IMR-90 (cell line): ENCODE results near the gene TIRAP. TPM values are rescaled to one million over a fixed set of nuclear protein-coding genes. Genes with fewer than 3 reads are reported as not detected.

Source experiments
- ATAC-seq: fragments of 200-7000 bp; cut with Tn5 transposase; 2 replicates; pipeline ENCODE4 v1.9.1; 2020; ENCODE audit warnings: low read depth, mild to moderate bottlenecking, moderate library complexity
- BruUV-seq: library from RNA; stranded (reverse); fragments of 400-500 nt; replicated peaks from 2 replicates; lab custom pipeline; 2021; lab: Mats Ljungman, UMichigan
- CTCF ChIA-PET: fragments of 300-600 bp; formaldehyde crosslinking; extraction: SDS; loops from one replicate; lab custom pipeline; 2021; ENCODE audit warnings: antibody characterized with exemption; lab: Yijun Ruan, JAX
- POLR2A ChIA-PET: fragments of 300-600 bp; sonication (Branson Sonifier 250); formaldehyde crosslinking; loops from one replicate; lab custom pipeline; 2022; ENCODE audit warnings: antibody characterized with exemption; ENCODE audit not compliant: unreplicated experiment; lab: Charles Lee
- DNase-seq: peaks from one replicate; pipeline ENCODE4 v3.0.0; 2013
- H2AFZ ChIP-seq: replicated peaks from 2 replicates; pipeline ENCODE3; 2013; ENCODE audit warnings: low read length, mild to moderate bottlenecking; ENCODE audit not compliant: poor library complexity
- H2AK5ac ChIP-seq: 2 replicates; pipeline ENCODE4 v1.6.1; 2013; ENCODE audit warnings: low read depth, low read length, inconsistent platforms
- H2AK9ac ChIP-seq: replicated peaks from 2 replicates; pipeline ENCODE3; 2013; ENCODE audit warnings: mild to moderate bottlenecking, low read depth, low read length, moderate library complexity; ENCODE audit not compliant: poor library complexity
- H2BK120ac ChIP-seq: 2 replicates; pipeline ENCODE4 v1.6.1; 2013; ENCODE audit warnings: low read depth, low read length, inconsistent platforms
- H2BK15ac ChIP-seq: 3 replicates; pipeline ENCODE4 v1.6.1; 2013; ENCODE audit warnings: low read depth, low read length, inconsistent platforms
- H2BK20ac ChIP-seq: 2 replicates; pipeline ENCODE4 v1.6.1; 2013; ENCODE audit warnings: low read depth, mild to moderate bottlenecking, inconsistent platforms, low read length, moderate library complexity
- H2BK5ac ChIP-seq: 2 replicates; pipeline ENCODE4 v1.6.1; 2013; ENCODE audit warnings: mild to moderate bottlenecking, low read depth, low read length, inconsistent platforms; ENCODE audit not compliant: poor library complexity, severe bottlenecking
- H3K14ac ChIP-seq: replicated peaks from 2 replicates; pipeline ENCODE4 v1.6.1; 2013; ENCODE audit warnings: low read depth, low read length, inconsistent platforms
- H3K18ac ChIP-seq: 2 replicates; pipeline ENCODE4 v1.6.1; 2013; ENCODE audit warnings: low read depth, low read length, control low read depth
- H3K23ac ChIP-seq: 2 replicates; pipeline ENCODE4 v1.6.1; 2013; ENCODE audit warnings: low read depth, low read length, inconsistent platforms
- H3K27ac ChIP-seq: 2 replicates; pipeline ENCODE4 v1.5.1; 2013; ENCODE audit warnings: mild to moderate bottlenecking, control low read depth, low read length; ENCODE audit not compliant: insufficient read depth
- H3K27me3 ChIP-seq: 2 replicates; pipeline ENCODE4 v1.6.1; 2013; ENCODE audit warnings: low read length; ENCODE audit not compliant: control insufficient read depth, insufficient read depth
- H3K36me3 ChIP-seq: 2 replicates; pipeline ENCODE4 v1.6.1; 2013; ENCODE audit warnings: low read length, mixed read lengths; ENCODE audit not compliant: control insufficient read depth, insufficient read depth
- H3K4ac ChIP-seq: 2 replicates; pipeline ENCODE4 v1.6.1; 2013; ENCODE audit warnings: low read depth, low read length, inconsistent platforms
- H3K4me1 ChIP-seq: 2 replicates; pipeline ENCODE4 v1.6.1; 2013; ENCODE audit warnings: low read length, mixed read lengths; ENCODE audit not compliant: control insufficient read depth, insufficient read depth
- H3K4me2 ChIP-seq: 2 replicates; pipeline ENCODE4 v1.6.1; 2013; ENCODE audit warnings: low read depth, mild to moderate bottlenecking, control low read depth, low read length, moderate library complexity
- H3K4me3 ChIP-seq: 2 replicates; pipeline ENCODE4 v1.5.1; 2013; ENCODE audit warnings: low read depth, mild to moderate bottlenecking, control low read depth, low read length, moderate library complexity; ENCODE audit not compliant: insufficient read depth
- H3K56ac ChIP-seq: 2 replicates; pipeline ENCODE4 v1.6.1; 2013; ENCODE audit warnings: low read length, inconsistent platforms; ENCODE audit not compliant: insufficient read depth; ENCODE audit errors: extremely low read depth
- H3K79me1 ChIP-seq, 2 experiments: 2 replicates each; pipeline ENCODE4 v1.6.1; 2013; ENCODE audit warnings: low read length in 2 of 2, inconsistent platforms in 1 of 2, low read depth in 1 of 2
- H3K9ac ChIP-seq: 2 replicates; pipeline ENCODE4 v1.6.1; 2013; ENCODE audit warnings: low read depth, low read length, control low read depth
- H3K9me1 ChIP-seq: 2 replicates; pipeline ENCODE4 v1.6.1; 2013; ENCODE audit warnings: low read length, inconsistent platforms; ENCODE audit not compliant: insufficient read depth
- H3K9me3 ChIP-seq: 2 replicates; pipeline ENCODE4 v1.6.1; 2013; ENCODE audit warnings: low read length; ENCODE audit not compliant: control insufficient read depth, insufficient read depth
- H4K20me1 ChIP-seq: 2 replicates; pipeline ENCODE4 v1.6.1; 2013; ENCODE audit warnings: low read length, inconsistent platforms; ENCODE audit not compliant: insufficient read depth
- H4K5ac ChIP-seq: 2 replicates; pipeline ENCODE4 v1.6.1; 2013; ENCODE audit warnings: mild to moderate bottlenecking, low read depth, low read length, control low read depth
- H4K8ac ChIP-seq, 2 experiments: 2 replicates each; pipeline ENCODE4 v1.6.1; 2013; ENCODE audit warnings: low read depth in 2 of 2, low read length in 2 of 2, control low read depth in 1 of 2, inconsistent platforms in 1 of 2
- H4K91ac ChIP-seq: 2 replicates; pipeline ENCODE4 v1.6.1; 2013; ENCODE audit warnings: low read depth, low read length, inconsistent platforms; ENCODE audit not compliant: insufficient read depth
- BHLHE40 ChIP-seq: fragments of 150-350 bp; IDR thresholded peaks from 2 replicates; pipeline ENCODE4 v1.6.1; 2016; ENCODE audit warnings: mild to moderate bottlenecking, low read depth, low read length
- CEBPB ChIP-seq: IDR thresholded peaks from 2 replicates; pipeline ENCODE4 v1.6.1; 2012; ENCODE audit warnings: low read depth, low read length, improper control_type of control experiment
- CHD1 ChIP-seq: IDR thresholded peaks from 2 replicates; pipeline ENCODE4 v1.6.1; 2012; ENCODE audit warnings: low read depth, low read length, improper control_type of control experiment
- ELK1 ChIP-seq: fragments of 150-350 bp; IDR thresholded peaks from 2 replicates; pipeline ENCODE4 v1.6.1; 2016; ENCODE audit warnings: low read depth, mild to moderate bottlenecking, low read length, moderate library complexity, borderline replicate concordance
- FOS ChIP-seq: fragments of 150-350 bp; IDR thresholded peaks from 2 replicates; pipeline ENCODE4 v1.6.1; 2016; ENCODE audit warnings: low read depth, low read length
- MAZ ChIP-seq: IDR thresholded peaks from 2 replicates; pipeline ENCODE4 v1.6.1; 2012; ENCODE audit warnings: low read depth, mild to moderate bottlenecking, low read length, improper control_type of control experiment, moderate library complexity, borderline replicate concordance
- MXI1 ChIP-seq: IDR thresholded peaks from 2 replicates; pipeline ENCODE4 v1.6.1; 2012; ENCODE audit warnings: low read depth, mild to moderate bottlenecking, low read length, moderate library complexity, borderline replicate concordance
- NFE2L2 ChIP-seq: fragments of 150-350 bp; IDR thresholded peaks from 2 replicates; pipeline ENCODE4 v1.6.1; 2016; ENCODE audit warnings: low read depth, mild to moderate bottlenecking, low read length
- POLR2A ChIP-seq: IDR thresholded peaks from 2 replicates; pipeline ENCODE4 v1.6.1; 2012; ENCODE audit warnings: mild to moderate bottlenecking, low read depth, low read length
- RAD21 ChIP-seq: IDR thresholded peaks from 2 replicates; pipeline ENCODE4 v1.6.1; 2012; ENCODE audit warnings: low read length, improper control_type of control experiment
- RCOR1 ChIP-seq: IDR thresholded peaks from 2 replicates; pipeline ENCODE4 v1.6.1; 2012; ENCODE audit warnings: mild to moderate bottlenecking, low read length, improper control_type of control experiment; ENCODE audit not compliant: insufficient replicate concordance
- RFX5 ChIP-seq: IDR thresholded peaks from 2 replicates; pipeline ENCODE4 v1.8.0; 2012; ENCODE audit warnings: low read depth, mild to moderate bottlenecking, low read length, moderate library complexity
- SMC3 ChIP-seq: fragments of 150-350 bp; IDR thresholded peaks from 2 replicates; pipeline ENCODE4 v1.6.1; 2016; ENCODE audit warnings: low read depth, mild to moderate bottlenecking, antibody characterized with exemption, low read length, moderate library complexity
- WGBS, 2 experiments: methylation state at CpG; one replicate each; pipeline versions ENCODE4 v1.1.5 to v1.1.7; 2013; ENCODE audit warnings: missing lambda C conversion rate in 2 of 2; ENCODE audit not compliant: insufficient read length in 1 of 2; ENCODE audit errors: extremely low coverage in 2 of 2; 5-methylcytosine and 5-hydroxymethylcytosine counted together
- dilution Hi-C: fragments of 300-500 bp; cut with HindIII; formaldehyde crosslinking; loops from one replicate; pipeline ENCODE4 v1.14.3; 2018; ENCODE audit warnings: low sequenced_read_pairs; ENCODE audit not compliant: unreplicated experiment
- in situ Hi-C: fragments of 300-500 bp; cut with MboI; formaldehyde crosslinking; loops from 3 replicates; pipeline ENCODE4 v1.14.3; 2019; ENCODE audit warnings: low sequenced_read_pairs, inconsistent platforms, mixed read lengths
- intact Hi-C: fragments of 100-400 bp; cut with micrococcal nuclease; formaldehyde crosslinking; loops from 2 replicates; pipeline ENCODE4 v1.10.0; 2022
- polyA plus RNA-seq, 3 experiments: library from polyadenylated mRNA; depleted of rRNA; stranded (reverse); fragments of >200 nt; gene quantifications; 2 replicates each; pipeline ENCODE4 v1.2.3, GENCODE V29; 2012; ENCODE audit warnings: low replicate concordance in 1 of 3
- total RNA-seq: library from RNA; depleted of rRNA; stranded (reverse); fragments of >200 nt; gene quantifications from 2 replicates; pipeline ENCODE4 v1.2.3, GENCODE V29; 2012
- TF ChIP-seq, protein P1 (sequence below): fragments of 150-350 bp; IDR thresholded peaks from 2 replicates; pipeline ENCODE4 v1.6.1; 2017; ENCODE audit warnings: mild to moderate bottlenecking, antibody characterized with exemption, low read length, low read depth
- TF ChIP-seq, protein P2 (sequence below): conservative IDR thresholded peaks from 2 replicates; pipeline ENCODE4 v1.5.1; 2012; ENCODE audit warnings: mild to moderate bottlenecking, low read depth, low read length, improper control_type of control experiment

The TIRAP gene
- total and polyA plus RNA-seq, 2 of the 4 experiments (the other 2 are of a cell fraction) = 3.0 to 7.4 TPM

GRCh38 chr11:126340960-126341606, 58.2 kb downstream of the TIRAP start:
- Histone ChIP-seq H3K4ac (no peak overlapping the region), H3K23ac (no peak overlapping the region), H3K27me3 (no peaks in the 10 kb centered on the region), H3K14ac (0 out of 2 replicates have a peak overlapping the region, but pooled peaks have one; percentile 29), H3K27ac (no peak overlapping the region), H2AK9ac (no peak overlapping the region), H3K36me3 (peaks cover 16% of the 10 kb centered on the region; the same call in 1 of the 2 replicates), H3K4me2 (no peak overlapping the region), H3K18ac (0 out of 2 replicates have a peak overlapping the region, but pooled peaks have one; percentile 2), H3K9me3 (no peaks in the 10 kb centered on the region), H4K5ac (no peak overlapping the region), H4K20me1 (no peaks in the 10 kb centered on the region), H3K79me1 (peaks cover 0 to 18% of the 10 kb centered on the region in 2 experiments; a peak in 2 of 4 replicates), H4K91ac (0 out of 2 replicates have a peak overlapping the region, but pooled peaks have one; percentile 6), H3K4me3 (no peak overlapping the region), H3K9me1 (peaks cover 21% of the 10 kb centered on the region), H2AK5ac (no peak overlapping the region; the same call in 1 of the 2 replicates), H3K56ac (no peak overlapping the region), H3K9ac (no peak overlapping the region), H3K4me1 (peaks cover 13% of the 10 kb centered on the region), H2BK5ac (no peak overlapping the region), H4K8ac (no peak overlapping the region; a peak in 1 of 4 replicates), H2AFZ (no peak overlapping the region), H2BK20ac (0 out of 2 replicates have a peak overlapping the region, but pooled peaks have one; percentile 59), H2BK120ac (no peak overlapping the region), H2BK15ac (no peak overlapping the region)
- BruUV-seq = no TSS peak
- ATAC-seq (no peak), DNase-seq (no peak)
- 53% methylated on average over 3 of the region's 7 CpGs; no CpG with 5 or more reads in 1 of the 2 experiments for WGBS, 2 experiments
- POLR2A ChIA-PET = no interaction called here
- dilution Hi-C loops = no loop called here
- CTCF ChIA-PET = interaction anchor here (1.2 kb wide), 1 partner anchor 25 kb away, joined by 3 read pairs; no protein-coding TSS in a partner anchor
- intact Hi-C loops = no loop called here
- in situ Hi-C loops = no loop called here
- TF ChIP-seq FOS = no peak
- no peak for TF ChIP-seq MAZ
- TF ChIP-seq, protein P1, sequence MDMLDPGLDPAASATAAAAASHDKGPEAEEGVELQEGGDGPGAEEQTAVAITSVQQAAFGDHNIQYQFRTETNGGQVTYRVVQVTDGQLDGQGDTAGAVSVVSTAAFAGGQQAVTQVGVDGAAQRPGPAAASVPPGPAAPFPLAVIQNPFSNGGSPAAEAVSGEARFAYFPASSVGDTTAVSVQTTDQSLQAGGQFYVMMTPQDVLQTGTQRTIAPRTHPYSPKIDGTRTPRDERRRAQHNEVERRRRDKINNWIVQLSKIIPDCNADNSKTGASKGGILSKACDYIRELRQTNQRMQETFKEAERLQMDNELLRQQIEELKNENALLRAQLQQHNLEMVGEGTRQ = no peak
- no peak for TF ChIP-seq NFE2L2
- no peak for TF ChIP-seq CEBPB
- no peak for TF ChIP-seq SMC3
- TF ChIP-seq CHD1 = no peak
- no peak for TF ChIP-seq RFX5
- no peak for TF ChIP-seq MXI1
- TF ChIP-seq BHLHE40 = no peak
- TF ChIP-seq, protein P2, sequence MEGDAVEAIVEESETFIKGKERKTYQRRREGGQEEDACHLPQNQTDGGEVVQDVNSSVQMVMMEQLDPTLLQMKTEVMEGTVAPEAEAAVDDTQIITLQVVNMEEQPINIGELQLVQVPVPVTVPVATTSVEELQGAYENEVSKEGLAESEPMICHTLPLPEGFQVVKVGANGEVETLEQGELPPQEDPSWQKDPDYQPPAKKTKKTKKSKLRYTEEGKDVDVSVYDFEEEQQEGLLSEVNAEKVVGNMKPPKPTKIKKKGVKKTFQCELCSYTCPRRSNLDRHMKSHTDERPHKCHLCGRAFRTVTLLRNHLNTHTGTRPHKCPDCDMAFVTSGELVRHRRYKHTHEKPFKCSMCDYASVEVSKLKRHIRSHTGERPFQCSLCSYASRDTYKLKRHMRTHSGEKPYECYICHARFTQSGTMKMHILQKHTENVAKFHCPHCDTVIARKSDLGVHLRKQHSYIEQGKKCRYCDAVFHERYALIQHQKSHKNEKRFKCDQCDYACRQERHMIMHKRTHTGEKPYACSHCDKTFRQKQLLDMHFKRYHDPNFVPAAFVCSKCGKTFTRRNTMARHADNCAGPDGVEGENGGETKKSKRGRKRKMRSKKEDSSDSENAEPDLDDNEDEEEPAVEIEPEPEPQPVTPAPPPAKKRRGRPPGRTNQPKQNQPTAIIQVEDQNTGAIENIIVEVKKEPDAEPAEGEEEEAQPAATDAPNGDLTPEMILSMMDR = no peak
- TF ChIP-seq POLR2A = no peak
- no peak for TF ChIP-seq RCOR1
- no peak for TF ChIP-seq RAD21
- no peak for TF ChIP-seq ELK1
